HG03045 (cell line): ENCODE results near the gene USP1.

Experiments
- ATAC-seq: cut with Tn5 transposase; IDR thresholded peaks from one replicate; pipeline ENCODE4 v1.9.1; 2021; ENCODE audit warnings: mild to moderate bottlenecking, moderate library complexity; ENCODE audit not compliant: unreplicated experiment

The USP1 gene

GRCh38 chr1:62426237-62426636 is 10.6 kb upstream of the USP1 start:
- ATAC-seq: no peak

GRCh38 chr1:62426794-62427193 is 10.1 kb upstream of the USP1 start:
- ATAC-seq: no peak

- ATAC-seq: no peak
These were observed 8.5 kb upstream of the USP1 start for GRCh38 chr1:62428351-62428750.

- ATAC-seq: no peak
These were observed 7.3 kb upstream of the USP1 start for GRCh38 chr1:62429581-62429980.

- no peak for ATAC-seq
These were observed 2.8 kb upstream of the USP1 start for GRCh38 chr1:62433861-62434617.

GRCh38 chr1:62434618-62435001 is 2.2 kb upstream of the USP1 start:
- ATAC-seq: no peak

GRCh38 chr1:62435231-62436038 is 1.4 kb upstream of the USP1 start:
- no peak for ATAC-seq

GRCh38 chr1:62436039-62436465 is 797 bp upstream of the USP1 start:
- no peak for ATAC-seq

- ATAC-seq: peak; percentile 2
These were observed 558 bp downstream of the USP1 start for GRCh38 chr1:62437273-62437940.

GRCh38 chr1:62438163-62438562 is 1.3 kb downstream of the USP1 start:
- ATAC-seq: no peak

- ATAC-seq: no peak
These were observed 3.0 kb downstream of the USP1 start for GRCh38 chr1:62439652-62440371.

GRCh38 chr1:62444701-62445100 is 7.9 kb downstream of the USP1 start:
- ATAC-seq: no peak

- ATAC-seq: no peak
These were observed 11.5 kb downstream of the USP1 start for GRCh38 chr1:62448221-62448933.

- ATAC-seq: no peak
These were observed 13.5 kb downstream of the USP1 start for GRCh38 chr1:62450301-62450700.

GRCh38 chr1:62452951-62453350 is 16.1 kb downstream of the USP1 start:
- ATAC-seq: no peak

- no peak for ATAC-seq
These were observed 21.1 kb downstream of the USP1 start for GRCh38 chr1:62457955-62458354.

GRCh38 chr1:62462370-62462769 is 25.5 kb downstream of the USP1 start:
- ATAC-seq: no peak

GRCh38 chr1:62467092-62467491 is 30.2 kb downstream of the USP1 start:
- no peak for ATAC-seq

- ATAC-seq: no peak
These were observed 39.8 kb downstream of the USP1 start for GRCh38 chr1:62476525-62477219.

GRCh38 chr1:62481681-62482080 is 44.8 kb downstream of the USP1 start:
- ATAC-seq: no peak
